Mesenchymal stem cell (in vitro differentiated cells and primary cell): ENCODE data around the gene CAND1.

Source experiments
- DNase-seq: peaks from one replicate; pipeline ENCODE4 v3.0.0-alpha.2; 2013
- H2AFZ ChIP-seq: one replicate; pipeline ENCODE4 v1.6.1; 2013; ENCODE audit warnings: low read depth, mild to moderate bottlenecking, control low read depth, inconsistent platforms, low read length, moderate library complexity
- H2AK5ac ChIP-seq: 2 replicates; pipeline ENCODE4 v1.6.1; 2013; ENCODE audit warnings: low read length, moderate library complexity, mild to moderate bottlenecking, inconsistent platforms; ENCODE audit not compliant: severe bottlenecking
- H2BK120ac ChIP-seq: one replicate; pipeline ENCODE4 v1.6.1; 2013; ENCODE audit warnings: low read depth, mild to moderate bottlenecking, inconsistent platforms, low read length, moderate library complexity
- H2BK12ac ChIP-seq, 2 experiments: one replicate each; pipeline ENCODE4 v1.6.1; 2013; ENCODE audit warnings: inconsistent platforms in 2 of 2, low read length in 2 of 2, mild to moderate bottlenecking in 2 of 2, moderate library complexity in 2 of 2, control low read depth in 1 of 2
- H2BK15ac ChIP-seq: one replicate; pipeline ENCODE4 v1.6.1; 2013; ENCODE audit warnings: mild to moderate bottlenecking, low read depth, inconsistent platforms; ENCODE audit not compliant: poor library complexity, severe bottlenecking
- H2BK5ac ChIP-seq: 2 replicates; pipeline ENCODE4 v1.6.1; 2013; ENCODE audit warnings: low read depth, mild to moderate bottlenecking, low read length, control low read depth, inconsistent platforms; ENCODE audit not compliant: poor library complexity, severe bottlenecking
- H3K14ac ChIP-seq, 2 experiments: one replicate each; pipeline ENCODE4 v1.6.1; 2013; ENCODE audit warnings: inconsistent platforms in 2 of 2, low read length in 2 of 2, control low read depth in 1 of 2, mild to moderate bottlenecking in 1 of 2, moderate library complexity in 1 of 2
- H3K18ac ChIP-seq, 2 experiments: one replicate each; pipeline ENCODE4 v1.6.1; 2013; ENCODE audit warnings: inconsistent platforms in 2 of 2, low read length in 2 of 2, control low read depth in 1 of 2, low read depth in 1 of 2, mild to moderate bottlenecking in 1 of 2
- H3K23ac ChIP-seq, 2 experiments: one replicate each; pipeline ENCODE4 v1.6.1; 2013; ENCODE audit warnings: inconsistent platforms in 2 of 2, low read length in 2 of 2, mild to moderate bottlenecking in 2 of 2, moderate library complexity in 2 of 2, control low read depth in 1 of 2
- H3K27ac ChIP-seq: 2 replicates; pipeline ENCODE4 v1.5.1; 2013; ENCODE audit warnings: mild to moderate bottlenecking, moderate library complexity, low read length, control low read depth, inconsistent platforms; ENCODE audit not compliant: poor library complexity, severe bottlenecking
- H3K27me3 ChIP-seq, 2 experiments: 2 replicates each; pipeline versions ENCODE4 v1.6.1 to v1.7.0; 2013; ENCODE audit warnings: low read length in 2 of 2, mild to moderate bottlenecking in 2 of 2, moderate library complexity in 2 of 2, control low read depth in 1 of 2, inconsistent platforms in 1 of 2; ENCODE audit not compliant: control insufficient read depth in 1 of 2, insufficient read depth in 1 of 2
- H3K36me3 ChIP-seq, 2 experiments: 2 replicates each; pipeline versions ENCODE4 v1.6.1 to v1.7.0; 2013; ENCODE audit warnings: low read length in 2 of 2, control low read depth in 1 of 2, inconsistent platforms in 1 of 2, low read depth in 1 of 2, mild to moderate bottlenecking in 1 of 2; ENCODE audit not compliant: insufficient read depth in 2 of 2, control insufficient read depth in 1 of 2
- H3K4ac ChIP-seq, 2 experiments: one replicate each; pipeline ENCODE4 v1.6.1; 2013; ENCODE audit warnings: inconsistent platforms in 2 of 2, low read length in 2 of 2, mild to moderate bottlenecking in 2 of 2, moderate library complexity in 2 of 2, control low read depth in 1 of 2, low read depth in 1 of 2
- H3K4me1 ChIP-seq: 2 replicates; pipeline ENCODE4 v1.6.1; 2013; ENCODE audit warnings: low read depth, low read length, control low read depth; ENCODE audit not compliant: control insufficient read depth, insufficient read depth
- H3K4me2 ChIP-seq: 2 replicates; pipeline ENCODE4 v1.6.1; 2013; ENCODE audit warnings: low read length, mild to moderate bottlenecking, inconsistent platforms; ENCODE audit not compliant: poor library complexity, severe bottlenecking
- H3K4me3 ChIP-seq, 2 experiments: 2 replicates each; pipeline versions ENCODE4 v1.5.1 to v1.7.0; 2013; ENCODE audit warnings: low read length in 2 of 2, mild to moderate bottlenecking in 2 of 2, control low read depth in 1 of 2, low read depth in 1 of 2; ENCODE audit not compliant: insufficient read depth in 1 of 2
- H3K79me1 ChIP-seq: replicated peaks from 2 replicates; pipeline ENCODE4 v1.6.1; 2013; ENCODE audit warnings: mild to moderate bottlenecking, control low read depth, low read length, inconsistent platforms; ENCODE audit not compliant: poor library complexity, severe bottlenecking
- H3K9ac ChIP-seq: 2 replicates; pipeline ENCODE4 v1.7.0; 2013; ENCODE audit warnings: mild to moderate bottlenecking, low read length, moderate library complexity
- H3K9me3 ChIP-seq: 2 replicates; pipeline ENCODE4 v1.7.0; 2013; ENCODE audit warnings: mild to moderate bottlenecking, low read length; ENCODE audit not compliant: control insufficient read depth
- H4K8ac ChIP-seq: one replicate; pipeline ENCODE4 v1.6.1; 2013; ENCODE audit warnings: inconsistent platforms, mild to moderate bottlenecking, low read length, moderate library complexity
- H4K91ac ChIP-seq: one replicate; pipeline ENCODE4 v1.6.1; 2013; ENCODE audit warnings: mild to moderate bottlenecking, low read length, inconsistent platforms
- WGBS: methylation state at CpG from one replicate; pipeline ENCODE4 v1.1.7; 2013; ENCODE audit warnings: mixed read lengths; 5-methylcytosine and 5-hydroxymethylcytosine counted together

The CAND1 gene

DNA sequence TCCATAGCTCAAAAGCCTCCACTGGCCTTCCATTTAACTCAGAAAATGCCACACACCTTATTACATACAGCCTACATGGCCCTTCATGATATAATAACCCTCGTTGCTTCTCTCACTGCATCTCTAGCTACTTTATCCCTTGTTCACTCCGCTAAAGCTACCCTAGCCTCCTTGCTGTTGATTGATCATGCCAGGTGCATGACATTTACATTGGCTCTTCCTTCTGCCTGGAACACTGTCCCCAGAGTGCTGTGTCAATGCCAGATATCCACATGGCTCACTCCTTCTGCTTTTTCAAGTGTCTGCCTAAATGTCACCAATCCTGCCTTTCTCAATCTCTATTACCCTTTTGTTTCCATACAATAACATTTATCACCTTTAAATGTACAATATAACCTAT, 58.3 kb downstream of the CAND1 start:
- Histone ChIP-seq H3K27ac (no peak overlapping the region), H4K8ac (no peak overlapping the region), H2AFZ (no peak overlapping the region), H3K18ac (no peak overlapping the region), H2BK5ac (no peak overlapping the region), H3K36me3 (peaks cover 4 to 12% of the 10 kb centered on the region in 2 experiments), H3K27me3 (no peaks in the 10 kb centered on the region), H2BK12ac (no peak overlapping the region), H3K4me3 (no peak overlapping the region), H3K14ac (peak overlapping the region in 1 of 2 experiments; percentile 87), H3K79me1 (no peaks in the 10 kb centered on the region), H3K9me3 (peaks cover under 1% of the 10 kb centered on the region), H2BK120ac (no peak overlapping the region), H3K4me2 (no peak overlapping the region), H3K4me1 (no peaks in the 10 kb centered on the region), H4K91ac (no peak overlapping the region), H2BK15ac (no peak overlapping the region), H2AK5ac (no peak overlapping the region), H3K23ac (no peak overlapping the region), H3K4ac (no peak overlapping the region), H3K9ac (no peak overlapping the region)
- DNase-seq: no peak
- 92% methylated on average over 2 of the region's 2 CpGs for WGBS

GRCh38 chr12:67331123-67331522, 62.0 kb downstream of the CAND1 start:
- Histone ChIP-seq H3K27me3 (no peaks in the 10 kb centered on the region), H3K4me2 (no peak overlapping the region), H2BK15ac (no peak overlapping the region), H3K4me1 (no peaks in the 10 kb centered on the region), H2BK12ac (no peak overlapping the region), H3K4ac (no peak overlapping the region), H3K23ac (no peak overlapping the region), H3K9ac (no peak overlapping the region), H2BK5ac (no peak overlapping the region), H2BK120ac (no peak overlapping the region), H3K14ac (no peak overlapping the region), H3K4me3 (no peak overlapping the region), H3K27ac (no peak overlapping the region), H3K9me3 (no peaks in the 10 kb centered on the region), H4K91ac (no peak overlapping the region), H3K36me3 (no peaks in the 10 kb centered on the region), H2AFZ (no peak overlapping the region), H3K18ac (no peak overlapping the region), H4K8ac (no peak overlapping the region), H3K79me1 (no peaks in the 10 kb centered on the region), H2AK5ac (no peak overlapping the region)
- 80% methylated on average over 1 of the region's 1 CpG for WGBS
- DNase-seq: no peak

DNA sequence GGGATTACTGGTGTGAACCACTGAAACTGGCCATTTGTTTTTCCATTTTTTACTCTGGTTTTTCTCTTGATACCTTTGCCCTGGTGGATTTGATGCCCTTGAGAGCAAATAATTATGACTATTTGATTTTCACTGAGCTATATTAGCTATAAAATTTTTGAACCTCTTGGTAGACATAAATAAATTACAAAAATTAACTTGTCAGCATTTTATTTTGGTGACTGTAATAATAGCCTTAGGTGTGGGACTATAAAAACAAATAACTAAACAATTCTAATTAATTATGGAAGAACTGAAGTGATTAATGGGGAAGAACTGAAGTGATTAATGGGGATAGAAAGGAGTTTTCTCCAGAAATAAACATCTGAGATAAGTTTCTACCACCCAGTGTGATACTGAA, 62.7 kb downstream of the CAND1 start:
- Histone ChIP-seq H3K23ac (no peak overlapping the region), H2BK15ac (no peak overlapping the region), H3K9me3 (no peaks in the 10 kb centered on the region), H2BK12ac (no peak overlapping the region), H2AFZ (no peak overlapping the region), H3K4me2 (no peak overlapping the region), H2BK5ac (no peak overlapping the region), H4K91ac (no peak overlapping the region), H3K4ac (no peak overlapping the region), H3K4me3 (no peak overlapping the region), H4K8ac (no peak overlapping the region), H3K14ac (no peak overlapping the region), H3K4me1 (no peaks in the 10 kb centered on the region), H3K27me3 (no peaks in the 10 kb centered on the region), H2AK5ac (no peak overlapping the region), H3K18ac (no peak overlapping the region), H3K79me1 (no peaks in the 10 kb centered on the region), H3K36me3 (no peaks in the 10 kb centered on the region), H2BK120ac (no peak overlapping the region), H3K9ac (no peak overlapping the region), H3K27ac (no peak overlapping the region)
- DNase-seq: no peak

DNA sequence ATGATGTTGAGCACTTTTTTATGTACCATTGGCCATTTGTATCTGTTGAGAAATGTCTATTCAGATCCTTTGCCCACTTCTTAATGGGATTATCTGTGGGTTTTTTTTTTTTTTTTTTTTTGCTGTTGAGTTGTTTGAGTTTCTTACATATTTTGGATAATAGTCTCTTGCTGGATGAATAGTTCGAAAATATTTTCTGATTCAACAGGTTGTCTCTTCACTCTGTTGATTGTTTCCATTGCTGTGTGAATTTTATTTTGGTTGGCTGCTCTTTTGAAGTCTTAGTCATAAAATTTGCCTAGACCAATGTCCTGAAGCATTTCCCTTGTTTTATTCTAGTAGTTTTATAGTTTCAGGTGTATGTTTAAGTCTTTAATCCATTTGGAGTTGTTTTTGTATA, 64.5 kb downstream of the CAND1 start:
- H3K23ac ChIP-seq: no peak overlapping the region
- H2BK12ac ChIP-seq: no peak overlapping the region
- H3K79me1 ChIP-seq: no peaks in the 10 kb centered on the region
- H3K36me3 ChIP-seq: no peaks in the 10 kb centered on the region
- no peak overlapping the region for H3K9ac ChIP-seq
- no peaks in the 10 kb centered on the region for H3K4me1 ChIP-seq
- WGBS: 89% methylated on average over 1 of the region's 1 CpG
- H4K91ac ChIP-seq: no peak overlapping the region
- H2AFZ ChIP-seq: no peak overlapping the region
- H2BK15ac ChIP-seq: no peak overlapping the region
- H2BK5ac ChIP-seq: no peak overlapping the region
- no peak overlapping the region for H2BK120ac ChIP-seq
- no peak overlapping the region for H3K27ac ChIP-seq
- no peak overlapping the region for H2AK5ac ChIP-seq
- H3K18ac ChIP-seq: no peak overlapping the region
- no peak overlapping the region for H3K4ac ChIP-seq
- peaks cover 12% of the 10 kb centered on the region for H3K9me3 ChIP-seq
- no peak for DNase-seq
- H3K27me3 ChIP-seq: no peaks in the 10 kb centered on the region
- H3K4me2 ChIP-seq: no peak overlapping the region
- no peak overlapping the region for H3K14ac ChIP-seq
- no peak overlapping the region for H4K8ac ChIP-seq
- no peak overlapping the region for H3K4me3 ChIP-seq
